IMR-90 (cell line): ENCODE data around the gene CFAP298. TPM values are rescaled to one million over a fixed set of nuclear protein-coding genes. Genes with fewer than 3 reads are reported as not detected.

Source experiments
- ATAC-seq: fragments of 200-7000 bp; cut with Tn5 transposase; 2 replicates; pipeline ENCODE4 v1.9.1; 2020; ENCODE audit warnings: low read depth, mild to moderate bottlenecking, moderate library complexity
- BruUV-seq: library from RNA; stranded (reverse); fragments of 400-500 nt; replicated peaks from 2 replicates; lab custom pipeline; 2021; lab: Mats Ljungman, UMichigan
- CTCF ChIA-PET: fragments of 300-600 bp; formaldehyde crosslinking; extraction: SDS; loops from one replicate; lab custom pipeline; 2021; ENCODE audit warnings: antibody characterized with exemption; lab: Yijun Ruan, JAX
- POLR2A ChIA-PET: fragments of 300-600 bp; sonication (Branson Sonifier 250); formaldehyde crosslinking; loops from one replicate; lab custom pipeline; 2022; ENCODE audit warnings: antibody characterized with exemption; ENCODE audit not compliant: unreplicated experiment; lab: Charles Lee
- DNase-seq: peaks from one replicate; pipeline ENCODE4 v3.0.0; 2013
- H2AFZ ChIP-seq: replicated peaks from 2 replicates; pipeline ENCODE3; 2013; ENCODE audit warnings: low read length, mild to moderate bottlenecking; ENCODE audit not compliant: poor library complexity
- H2AK5ac ChIP-seq: 2 replicates; pipeline ENCODE4 v1.6.1; 2013; ENCODE audit warnings: low read depth, low read length, inconsistent platforms
- H2AK9ac ChIP-seq: replicated peaks from 2 replicates; pipeline ENCODE3; 2013; ENCODE audit warnings: mild to moderate bottlenecking, low read depth, low read length, moderate library complexity; ENCODE audit not compliant: poor library complexity
- H2BK120ac ChIP-seq: 2 replicates; pipeline ENCODE4 v1.6.1; 2013; ENCODE audit warnings: low read depth, low read length, inconsistent platforms
- H2BK15ac ChIP-seq: 3 replicates; pipeline ENCODE4 v1.6.1; 2013; ENCODE audit warnings: low read depth, low read length, inconsistent platforms
- H2BK20ac ChIP-seq: 2 replicates; pipeline ENCODE4 v1.6.1; 2013; ENCODE audit warnings: low read depth, mild to moderate bottlenecking, inconsistent platforms, low read length, moderate library complexity
- H2BK5ac ChIP-seq: 2 replicates; pipeline ENCODE4 v1.6.1; 2013; ENCODE audit warnings: mild to moderate bottlenecking, low read depth, low read length, inconsistent platforms; ENCODE audit not compliant: poor library complexity, severe bottlenecking
- H3K14ac ChIP-seq: replicated peaks from 2 replicates; pipeline ENCODE4 v1.6.1; 2013; ENCODE audit warnings: low read depth, low read length, inconsistent platforms
- H3K18ac ChIP-seq: 2 replicates; pipeline ENCODE4 v1.6.1; 2013; ENCODE audit warnings: low read depth, low read length, control low read depth
- H3K23ac ChIP-seq: 2 replicates; pipeline ENCODE4 v1.6.1; 2013; ENCODE audit warnings: low read depth, low read length, inconsistent platforms
- H3K27ac ChIP-seq: 2 replicates; pipeline ENCODE4 v1.5.1; 2013; ENCODE audit warnings: mild to moderate bottlenecking, control low read depth, low read length; ENCODE audit not compliant: insufficient read depth
- H3K27me3 ChIP-seq: 2 replicates; pipeline ENCODE4 v1.6.1; 2013; ENCODE audit warnings: low read length; ENCODE audit not compliant: control insufficient read depth, insufficient read depth
- H3K36me3 ChIP-seq: 2 replicates; pipeline ENCODE4 v1.6.1; 2013; ENCODE audit warnings: low read length, mixed read lengths; ENCODE audit not compliant: control insufficient read depth, insufficient read depth
- H3K4ac ChIP-seq: 2 replicates; pipeline ENCODE4 v1.6.1; 2013; ENCODE audit warnings: low read depth, low read length, inconsistent platforms
- H3K4me1 ChIP-seq: 2 replicates; pipeline ENCODE4 v1.6.1; 2013; ENCODE audit warnings: low read length, mixed read lengths; ENCODE audit not compliant: control insufficient read depth, insufficient read depth
- H3K4me2 ChIP-seq: 2 replicates; pipeline ENCODE4 v1.6.1; 2013; ENCODE audit warnings: low read depth, mild to moderate bottlenecking, control low read depth, low read length, moderate library complexity
- H3K4me3 ChIP-seq: 2 replicates; pipeline ENCODE4 v1.5.1; 2013; ENCODE audit warnings: low read depth, mild to moderate bottlenecking, control low read depth, low read length, moderate library complexity; ENCODE audit not compliant: insufficient read depth
- H3K56ac ChIP-seq: 2 replicates; pipeline ENCODE4 v1.6.1; 2013; ENCODE audit warnings: low read length, inconsistent platforms; ENCODE audit not compliant: insufficient read depth; ENCODE audit errors: extremely low read depth
- H3K79me1 ChIP-seq, 2 experiments: 2 replicates each; pipeline ENCODE4 v1.6.1; 2013; ENCODE audit warnings: low read length in 2 of 2, inconsistent platforms in 1 of 2, low read depth in 1 of 2
- H3K9ac ChIP-seq: 2 replicates; pipeline ENCODE4 v1.6.1; 2013; ENCODE audit warnings: low read depth, low read length, control low read depth
- H3K9me1 ChIP-seq: 2 replicates; pipeline ENCODE4 v1.6.1; 2013; ENCODE audit warnings: low read length, inconsistent platforms; ENCODE audit not compliant: insufficient read depth
- H3K9me3 ChIP-seq: 2 replicates; pipeline ENCODE4 v1.6.1; 2013; ENCODE audit warnings: low read length; ENCODE audit not compliant: control insufficient read depth, insufficient read depth
- H4K20me1 ChIP-seq: 2 replicates; pipeline ENCODE4 v1.6.1; 2013; ENCODE audit warnings: low read length, inconsistent platforms; ENCODE audit not compliant: insufficient read depth
- H4K5ac ChIP-seq: 2 replicates; pipeline ENCODE4 v1.6.1; 2013; ENCODE audit warnings: mild to moderate bottlenecking, low read depth, low read length, control low read depth
- H4K8ac ChIP-seq, 2 experiments: 2 replicates each; pipeline ENCODE4 v1.6.1; 2013; ENCODE audit warnings: low read depth in 2 of 2, low read length in 2 of 2, control low read depth in 1 of 2, inconsistent platforms in 1 of 2
- H4K91ac ChIP-seq: 2 replicates; pipeline ENCODE4 v1.6.1; 2013; ENCODE audit warnings: low read depth, low read length, inconsistent platforms; ENCODE audit not compliant: insufficient read depth
- CEBPB ChIP-seq: IDR thresholded peaks from 2 replicates; pipeline ENCODE4 v1.6.1; 2012; ENCODE audit warnings: low read depth, low read length, improper control_type of control experiment
- FOS ChIP-seq: fragments of 150-350 bp; IDR thresholded peaks from 2 replicates; pipeline ENCODE4 v1.6.1; 2016; ENCODE audit warnings: low read depth, low read length
- MAFK ChIP-seq: IDR thresholded peaks from 2 replicates; pipeline ENCODE4 v1.6.1; 2012; ENCODE audit warnings: low read depth, low read length, improper control_type of control experiment
- MXI1 ChIP-seq: IDR thresholded peaks from 2 replicates; pipeline ENCODE4 v1.6.1; 2012; ENCODE audit warnings: low read depth, mild to moderate bottlenecking, low read length, moderate library complexity, borderline replicate concordance
- NFE2L2 ChIP-seq: fragments of 150-350 bp; IDR thresholded peaks from 2 replicates; pipeline ENCODE4 v1.6.1; 2016; ENCODE audit warnings: low read depth, mild to moderate bottlenecking, low read length
- POLR2A ChIP-seq: IDR thresholded peaks from 2 replicates; pipeline ENCODE4 v1.6.1; 2012; ENCODE audit warnings: mild to moderate bottlenecking, low read depth, low read length
- RAD21 ChIP-seq: IDR thresholded peaks from 2 replicates; pipeline ENCODE4 v1.6.1; 2012; ENCODE audit warnings: low read length, improper control_type of control experiment
- WGBS, 2 experiments: methylation state at CpG; one replicate each; pipeline versions ENCODE4 v1.1.5 to v1.1.7; 2013; ENCODE audit warnings: missing lambda C conversion rate in 2 of 2; ENCODE audit not compliant: insufficient read length in 1 of 2; ENCODE audit errors: extremely low coverage in 2 of 2; 5-methylcytosine and 5-hydroxymethylcytosine counted together
- dilution Hi-C: fragments of 300-500 bp; cut with HindIII; formaldehyde crosslinking; loops from one replicate; pipeline ENCODE4 v1.14.3; 2018; ENCODE audit warnings: low sequenced_read_pairs; ENCODE audit not compliant: unreplicated experiment
- in situ Hi-C: fragments of 300-500 bp; cut with MboI; formaldehyde crosslinking; loops from 3 replicates; pipeline ENCODE4 v1.14.3; 2019; ENCODE audit warnings: low sequenced_read_pairs, inconsistent platforms, mixed read lengths
- intact Hi-C: fragments of 100-400 bp; cut with micrococcal nuclease; formaldehyde crosslinking; loops from 2 replicates; pipeline ENCODE4 v1.10.0; 2022
- polyA plus RNA-seq, 3 experiments: library from polyadenylated mRNA; depleted of rRNA; stranded (reverse); fragments of >200 nt; gene quantifications; 2 replicates each; pipeline ENCODE4 v1.2.3, GENCODE V29; 2012; ENCODE audit warnings: low replicate concordance in 1 of 3
- total RNA-seq: library from RNA; depleted of rRNA; stranded (reverse); fragments of >200 nt; gene quantifications from 2 replicates; pipeline ENCODE4 v1.2.3, GENCODE V29; 2012
- TF ChIP-seq, protein P1 (sequence below): conservative IDR thresholded peaks from 2 replicates; pipeline ENCODE4 v1.5.1; 2012; ENCODE audit warnings: mild to moderate bottlenecking, low read depth, low read length, improper control_type of control experiment
- TF ChIP-seq, protein P2 (sequence below): fragments of 150-350 bp; IDR thresholded peaks from 2 replicates; pipeline ENCODE4 v1.6.1; 2016; ENCODE audit warnings: low read depth, mild to moderate bottlenecking, low read length, moderate library complexity, borderline replicate concordance
- TF ChIP-seq, protein P3 (sequence below): fragments of 150-350 bp; IDR thresholded peaks from 2 replicates; pipeline ENCODE4 v1.6.1; 2017; ENCODE audit warnings: mild to moderate bottlenecking, antibody characterized with exemption, low read length, low read depth

CFAP298 gene
- total and polyA plus RNA-seq, 2 of the 4 experiments (the other 2 are of a cell fraction): 8.1 to 25.7 TPM

DNA sequence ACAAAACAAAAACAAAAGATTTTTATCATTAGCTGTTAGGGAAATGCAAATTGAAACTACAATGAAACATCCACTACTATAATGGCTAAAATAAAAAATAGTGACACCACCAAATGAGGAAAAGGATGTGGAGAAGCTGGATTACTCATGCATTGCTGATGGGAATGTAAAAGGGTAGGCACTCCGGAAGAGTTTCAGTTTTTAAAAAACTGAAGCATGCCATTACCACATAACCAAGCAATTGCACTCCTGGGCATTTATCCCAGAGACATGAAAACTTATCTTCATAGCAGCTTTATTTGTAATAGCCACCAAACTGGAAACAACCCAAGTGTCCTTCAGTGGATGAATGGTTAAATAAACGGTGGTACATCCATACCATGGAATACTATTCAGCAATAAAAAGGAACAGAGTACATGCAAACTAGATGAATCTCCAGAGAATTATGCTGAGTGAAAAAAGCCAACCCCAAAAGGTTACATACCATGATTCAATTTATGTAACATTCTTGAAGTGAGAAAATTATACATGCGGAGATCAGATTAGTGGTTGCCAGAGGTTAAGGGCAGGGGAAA, 14.5 kb upstream of the CFAP298 start:
- dilution Hi-C loops: no loop called here
- H2BK120ac ChIP-seq: no peak overlapping the region
- H3K56ac ChIP-seq: no peak overlapping the region
- ATAC-seq (peak; percentile 64), DNase-seq (peak; percentile 82)
- intact Hi-C loops: loop anchor here (1.0 kb wide), 1 partner anchor 101 kb away; no protein-coding TSS in a partner anchor
- H3K27ac ChIP-seq: no peak overlapping the region
- peak overlapping the region; percentile 90 for H2BK5ac ChIP-seq
- H3K9ac ChIP-seq: no peak overlapping the region
- no peak overlapping the region for H2AK9ac ChIP-seq
- H4K5ac ChIP-seq: no peak overlapping the region
- CTCF ChIA-PET: no interaction called here
- no peak overlapping the region for H3K18ac ChIP-seq
- H3K23ac ChIP-seq: no peak overlapping the region
- H3K14ac ChIP-seq: no peak overlapping the region
- no peak overlapping the region for H2BK15ac ChIP-seq
- 0 out of 2 replicates have a peak, but pooled peaks cover 2% of the 10 kb centered on the region for H3K27me3 ChIP-seq
- peak overlapping the region; percentile 3; the same call in 1 of the 2 replicates for H3K4me2 ChIP-seq
- WGBS, 2 experiments: no CpG with 5 or more reads among the region's 3 CpGs
- H3K79me1 ChIP-seq: no peaks in the 10 kb centered on the region
- in situ Hi-C loops: no loop called here
- no peak overlapping the region for H2BK20ac ChIP-seq
- H3K9me3 ChIP-seq: peaks cover 9% of the 10 kb centered on the region
- no peak overlapping the region for H4K8ac ChIP-seq
- POLR2A ChIA-PET: no interaction called here
- no TSS peak for BruUV-seq
- no peak overlapping the region for H3K4ac ChIP-seq
- H4K91ac ChIP-seq: no peak overlapping the region
- TF ChIP-seq MXI1 (no peak), NFE2L2 (no peak), MAFK (no peak), RAD21 (no peak), CEBPB (no peak), POLR2A (no peak), FOS (no peak)
- TF ChIP-seq, protein P1, sequence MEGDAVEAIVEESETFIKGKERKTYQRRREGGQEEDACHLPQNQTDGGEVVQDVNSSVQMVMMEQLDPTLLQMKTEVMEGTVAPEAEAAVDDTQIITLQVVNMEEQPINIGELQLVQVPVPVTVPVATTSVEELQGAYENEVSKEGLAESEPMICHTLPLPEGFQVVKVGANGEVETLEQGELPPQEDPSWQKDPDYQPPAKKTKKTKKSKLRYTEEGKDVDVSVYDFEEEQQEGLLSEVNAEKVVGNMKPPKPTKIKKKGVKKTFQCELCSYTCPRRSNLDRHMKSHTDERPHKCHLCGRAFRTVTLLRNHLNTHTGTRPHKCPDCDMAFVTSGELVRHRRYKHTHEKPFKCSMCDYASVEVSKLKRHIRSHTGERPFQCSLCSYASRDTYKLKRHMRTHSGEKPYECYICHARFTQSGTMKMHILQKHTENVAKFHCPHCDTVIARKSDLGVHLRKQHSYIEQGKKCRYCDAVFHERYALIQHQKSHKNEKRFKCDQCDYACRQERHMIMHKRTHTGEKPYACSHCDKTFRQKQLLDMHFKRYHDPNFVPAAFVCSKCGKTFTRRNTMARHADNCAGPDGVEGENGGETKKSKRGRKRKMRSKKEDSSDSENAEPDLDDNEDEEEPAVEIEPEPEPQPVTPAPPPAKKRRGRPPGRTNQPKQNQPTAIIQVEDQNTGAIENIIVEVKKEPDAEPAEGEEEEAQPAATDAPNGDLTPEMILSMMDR: no peak
- TF ChIP-seq, protein P2, sequence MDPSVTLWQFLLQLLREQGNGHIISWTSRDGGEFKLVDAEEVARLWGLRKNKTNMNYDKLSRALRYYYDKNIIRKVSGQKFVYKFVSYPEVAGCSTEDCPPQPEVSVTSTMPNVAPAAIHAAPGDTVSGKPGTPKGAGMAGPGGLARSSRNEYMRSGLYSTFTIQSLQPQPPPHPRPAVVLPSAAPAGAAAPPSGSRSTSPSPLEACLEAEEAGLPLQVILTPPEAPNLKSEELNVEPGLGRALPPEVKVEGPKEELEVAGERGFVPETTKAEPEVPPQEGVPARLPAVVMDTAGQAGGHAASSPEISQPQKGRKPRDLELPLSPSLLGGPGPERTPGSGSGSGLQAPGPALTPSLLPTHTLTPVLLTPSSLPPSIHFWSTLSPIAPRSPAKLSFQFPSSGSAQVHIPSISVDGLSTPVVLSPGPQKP: no peak
- TF ChIP-seq, protein P3, sequence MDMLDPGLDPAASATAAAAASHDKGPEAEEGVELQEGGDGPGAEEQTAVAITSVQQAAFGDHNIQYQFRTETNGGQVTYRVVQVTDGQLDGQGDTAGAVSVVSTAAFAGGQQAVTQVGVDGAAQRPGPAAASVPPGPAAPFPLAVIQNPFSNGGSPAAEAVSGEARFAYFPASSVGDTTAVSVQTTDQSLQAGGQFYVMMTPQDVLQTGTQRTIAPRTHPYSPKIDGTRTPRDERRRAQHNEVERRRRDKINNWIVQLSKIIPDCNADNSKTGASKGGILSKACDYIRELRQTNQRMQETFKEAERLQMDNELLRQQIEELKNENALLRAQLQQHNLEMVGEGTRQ: no peak
- no peak overlapping the region for H2AK5ac ChIP-seq
- peaks cover 2% of the 10 kb centered on the region; the same call in 1 of the 2 replicates for H3K9me1 ChIP-seq
- H4K20me1 ChIP-seq: no peaks in the 10 kb centered on the region
- peaks cover 8% of the 10 kb centered on the region for H3K36me3 ChIP-seq
- H3K4me3 ChIP-seq: no peak overlapping the region
- H3K4me1 ChIP-seq: peaks cover 5% of the 10 kb centered on the region; the same call in 1 of the 2 replicates
- H2AFZ ChIP-seq: no peak overlapping the region
